NCI-H1417 treated with DMSO at 0.1 percent for 48 hours (cell line): ENCODE data around the gene PROCA1.
"Not testable (repeated sequence)": the region's sequence is repeated elsewhere in the genome, so short reads cannot be mapped to it uniquely, and the experiment has no call there.

Experiments used
- DNase-seq: peaks from one replicate; lab custom pipeline; 2025; lab: John Stamatoyannopoulos, UW

Gene PROCA1

DNA sequence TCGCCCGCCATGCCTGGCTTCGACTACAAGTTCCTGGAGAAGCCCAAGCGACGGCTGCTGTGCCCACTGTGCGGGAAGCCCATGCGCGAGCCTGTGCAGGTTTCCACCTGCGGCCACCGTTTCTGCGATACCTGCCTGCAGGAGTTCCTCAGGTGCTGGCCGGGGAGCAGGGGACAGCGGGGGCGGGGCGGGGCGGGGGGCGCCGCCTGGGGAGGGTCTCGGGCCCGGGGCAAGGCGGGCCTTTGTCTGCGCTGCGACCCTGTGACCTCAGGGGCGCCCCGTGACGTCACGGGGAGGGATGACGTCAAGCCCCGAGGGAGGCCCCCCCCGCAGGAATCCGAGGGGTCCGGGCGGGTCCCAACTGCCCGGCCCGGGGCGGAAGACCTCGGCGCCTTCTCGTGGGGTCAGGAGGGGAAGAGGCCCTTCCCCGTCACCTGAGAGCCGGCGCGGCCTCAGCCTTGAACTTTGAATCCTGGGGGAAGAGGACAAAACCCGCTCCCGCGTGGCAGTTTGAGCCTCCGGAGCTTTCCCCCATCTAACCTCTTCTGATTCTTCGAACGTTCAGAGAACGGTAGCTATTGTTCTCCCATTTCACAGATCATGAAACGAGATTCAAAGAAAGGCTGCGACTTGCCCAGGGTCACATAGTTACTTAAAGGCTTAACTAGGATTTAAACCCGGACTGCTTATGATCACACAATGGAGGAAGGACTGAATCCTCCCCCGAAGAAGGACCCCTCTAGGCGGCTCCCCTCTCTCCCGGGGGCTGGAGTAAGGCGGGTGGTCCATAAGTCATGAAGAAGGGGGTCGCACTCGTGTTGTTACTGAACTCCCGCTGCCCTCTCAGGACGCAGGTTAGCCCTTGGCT, 32.6 kb upstream of the PROCA1 start:
- no peak for DNase-seq

DNA sequence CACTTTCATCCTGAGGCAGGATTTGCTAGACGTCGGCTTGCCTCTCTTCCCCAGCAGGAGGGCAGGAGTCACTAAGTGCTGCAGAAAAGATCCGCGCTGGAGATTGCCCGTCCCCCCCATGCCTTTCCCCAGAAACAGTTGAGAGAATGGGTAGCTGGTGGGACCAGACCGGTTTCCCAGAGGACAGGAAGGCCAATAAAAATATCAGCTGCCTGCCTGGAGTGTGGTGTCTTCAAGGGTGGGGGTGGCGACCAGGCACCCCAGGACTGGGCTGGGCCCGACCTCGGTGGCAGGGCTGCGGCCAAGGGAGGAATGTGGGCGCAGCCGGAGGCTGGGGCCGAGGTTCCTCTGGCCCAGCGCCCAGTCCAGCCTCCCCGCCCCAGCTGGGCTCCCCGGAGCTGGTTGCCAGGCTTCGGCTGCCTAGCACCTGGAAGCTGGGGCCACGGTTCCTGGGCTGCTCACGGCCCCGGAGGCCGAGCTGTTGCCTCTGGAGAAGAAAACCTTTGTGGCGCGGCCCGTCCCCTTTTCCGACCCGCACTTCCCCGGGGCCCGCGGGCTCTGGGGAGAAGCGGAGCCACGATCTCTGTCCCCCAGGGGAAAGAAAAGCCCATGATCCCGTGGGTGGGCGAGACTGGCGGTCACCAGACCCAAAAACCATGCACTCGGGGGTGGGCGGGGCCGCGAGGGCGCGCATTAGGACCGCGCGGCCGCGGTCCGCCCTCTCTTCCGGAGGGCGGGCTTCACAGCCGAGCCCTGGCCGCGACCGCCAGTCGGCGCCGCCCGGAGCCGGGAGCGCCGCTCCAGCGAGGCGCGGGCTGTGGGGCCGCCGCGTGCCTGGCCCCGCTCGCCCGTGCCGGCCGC, 31.8 kb upstream of the PROCA1 start, which contains the start of gene TRAF4:
TSS of gene TRAF4 (plus strand) at position 769 of the 861 bp plus-strand sequence. CDS start 102 bp downstream, outside the sequence.
- DNase-seq: peak; percentile 39

DNA sequence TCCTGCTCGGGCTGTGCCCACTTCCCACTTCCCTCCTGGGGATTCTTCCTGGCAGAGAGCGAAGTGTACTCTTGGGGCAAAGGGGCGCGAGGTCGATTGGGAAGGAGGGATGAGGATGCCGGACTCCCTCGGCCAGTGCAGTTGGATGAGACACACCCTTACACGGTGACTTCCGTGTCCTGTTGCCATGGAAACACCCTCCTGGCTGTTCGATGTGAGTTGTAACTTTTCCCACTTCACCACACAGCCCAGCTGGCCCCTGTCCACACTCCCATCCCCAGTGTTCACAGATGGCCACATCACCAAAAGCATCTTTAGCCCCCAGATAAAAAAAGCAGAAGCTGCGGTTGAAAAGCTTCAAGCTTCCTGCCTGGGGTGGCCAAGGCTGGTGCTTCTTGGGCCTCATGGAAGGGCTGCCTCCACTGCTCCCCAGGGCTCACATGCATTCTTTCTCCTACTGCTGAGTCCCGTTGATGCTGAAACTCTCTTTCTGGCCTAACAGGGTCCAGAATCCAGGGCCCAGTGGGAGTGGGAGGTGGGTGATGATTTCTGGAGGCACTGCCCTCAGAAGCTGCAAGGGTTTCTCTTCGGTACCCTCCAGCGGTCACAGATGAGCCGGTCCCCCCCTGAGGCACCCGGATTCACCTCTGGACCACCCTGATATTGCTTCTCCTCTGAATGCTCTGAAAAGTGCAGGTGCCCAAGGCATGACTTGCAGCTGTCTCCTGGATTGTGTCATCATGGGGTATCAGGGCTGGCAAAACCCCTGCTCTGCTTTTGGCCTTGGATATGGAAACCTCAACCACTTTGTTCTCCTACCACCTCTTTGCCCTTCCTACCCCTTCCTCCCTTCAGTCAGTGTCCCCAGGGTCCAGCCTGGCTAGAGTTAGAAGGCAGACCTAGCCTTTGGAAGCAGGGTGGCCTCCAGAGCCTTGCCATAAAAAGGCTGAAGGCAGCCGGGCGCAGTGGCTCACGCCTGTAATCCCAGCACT, 30.0 kb upstream of the PROCA1 start:
- no peak for DNase-seq

DNA sequence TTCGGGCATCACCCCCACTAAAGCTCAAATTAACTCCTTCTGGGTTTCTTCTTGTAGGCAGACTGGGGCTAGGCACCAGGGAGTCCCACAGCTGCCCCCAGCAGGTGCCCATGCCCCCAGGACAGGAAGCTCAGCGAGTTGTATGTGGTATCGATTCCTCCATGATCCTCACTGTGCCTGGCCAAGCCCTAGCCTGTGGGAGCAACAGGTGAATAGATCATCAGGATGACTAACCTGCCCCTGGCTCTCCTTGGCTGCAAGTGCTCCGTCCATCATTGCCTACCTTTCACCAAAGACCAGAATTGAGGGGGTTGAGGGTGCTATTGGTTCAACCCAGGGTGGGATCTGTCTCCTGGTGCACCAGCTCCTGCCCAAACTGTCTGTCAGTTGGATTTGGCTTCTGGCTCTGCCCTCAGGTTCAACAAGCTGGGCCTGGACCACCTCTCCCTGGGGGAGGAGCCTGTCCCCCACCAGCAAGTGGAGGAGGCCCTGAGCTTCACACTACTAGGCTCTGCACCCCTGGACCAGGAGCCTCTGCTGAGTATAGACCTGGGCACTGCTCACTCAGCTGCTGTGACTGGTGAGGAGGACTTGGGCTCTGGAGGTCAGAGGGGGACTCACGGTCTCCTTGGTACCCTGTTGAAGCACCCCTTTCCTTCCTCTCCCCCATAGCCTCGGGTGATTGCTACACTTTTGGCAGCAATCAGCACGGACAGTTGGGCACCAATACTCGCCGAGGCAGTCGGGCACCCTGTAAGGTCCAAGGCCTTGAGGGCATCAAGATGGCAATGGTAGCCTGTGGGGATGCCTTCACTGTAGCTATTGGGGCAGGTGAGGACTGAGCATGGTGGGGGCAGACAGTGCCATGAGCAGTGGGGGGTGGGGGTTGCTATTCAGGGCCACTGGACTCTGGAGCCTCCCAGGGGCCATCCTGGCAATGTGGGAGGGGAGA, 29.0 kb upstream of the PROCA1 start:
- no peak for DNase-seq

DNA sequence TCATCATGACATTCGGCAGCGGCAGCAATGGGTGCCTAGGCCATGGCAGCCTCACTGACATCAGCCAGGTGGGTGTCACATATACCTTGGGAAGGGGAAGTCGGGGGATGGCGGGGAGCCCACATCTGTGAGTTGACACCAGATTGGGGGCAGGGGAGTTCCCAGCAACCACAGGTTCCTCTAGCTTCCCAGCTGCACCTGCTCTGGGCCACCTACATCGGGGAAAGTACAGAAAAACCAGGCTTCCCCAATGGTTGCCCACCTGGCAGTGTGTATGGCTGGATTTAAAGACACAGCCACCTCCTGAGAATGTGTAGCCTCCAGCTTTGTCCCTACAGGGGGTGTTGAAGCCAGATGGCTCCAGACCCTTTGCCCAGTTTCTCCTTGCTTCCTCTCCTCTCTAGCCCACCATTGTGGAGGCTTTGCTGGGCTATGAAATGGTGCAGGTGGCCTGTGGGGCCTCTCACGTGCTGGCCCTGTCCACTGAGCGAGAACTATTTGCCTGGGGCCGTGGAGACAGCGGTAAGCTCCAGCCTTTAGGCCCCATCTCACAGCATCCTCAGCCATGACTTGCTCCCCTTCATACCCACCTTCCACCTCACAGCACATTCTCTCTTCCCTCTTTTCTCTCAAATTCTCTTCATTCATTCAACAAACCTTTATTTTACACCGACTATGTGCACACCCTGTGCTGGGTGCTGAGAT, 27.1 kb upstream of the PROCA1 start:
- DNase-seq: no peak

DNA sequence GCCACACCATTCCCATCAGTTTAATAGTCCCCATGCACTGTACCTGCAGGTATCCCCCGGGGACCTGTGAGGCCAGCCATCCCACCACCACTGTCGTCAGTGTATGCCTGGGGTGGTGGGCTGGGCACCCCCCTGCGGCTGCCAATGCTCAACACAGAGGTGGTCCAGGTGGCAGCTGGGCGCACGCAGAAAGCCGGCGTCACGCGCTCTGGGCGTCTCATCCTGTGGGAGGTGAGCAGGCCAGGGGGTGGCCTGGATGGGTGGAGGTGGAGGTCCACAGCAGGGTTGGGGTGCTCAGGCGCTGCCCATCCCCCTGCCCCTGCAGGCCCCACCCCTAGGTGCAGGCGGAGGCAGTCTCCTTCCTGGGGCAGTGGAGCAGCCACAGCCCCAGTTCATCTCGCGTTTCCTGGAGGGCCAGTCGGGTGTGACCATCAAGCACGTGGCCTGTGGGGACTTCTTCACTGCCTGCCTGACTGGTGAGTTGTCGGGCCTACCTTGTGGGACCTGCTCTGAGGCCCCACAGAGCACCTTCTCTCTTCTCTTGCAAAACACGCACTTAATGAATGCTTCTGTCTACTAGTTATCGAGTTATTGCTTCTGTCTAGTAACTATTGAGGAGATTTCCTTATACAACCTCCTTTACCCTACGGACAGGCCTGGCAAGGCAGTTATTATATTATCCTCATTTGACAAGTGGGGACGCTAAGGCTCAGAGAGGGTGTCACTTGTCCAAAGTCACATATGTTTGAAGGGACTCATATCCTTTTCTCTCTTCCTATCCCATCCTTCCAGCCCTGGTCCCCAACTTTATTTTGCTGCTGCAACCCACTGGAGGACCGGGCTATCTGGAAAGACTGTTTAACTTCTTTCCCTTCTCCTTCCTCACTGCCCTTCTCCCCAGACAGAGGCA, 26.3 kb upstream of the PROCA1 start:
- no peak for DNase-seq

DNA sequence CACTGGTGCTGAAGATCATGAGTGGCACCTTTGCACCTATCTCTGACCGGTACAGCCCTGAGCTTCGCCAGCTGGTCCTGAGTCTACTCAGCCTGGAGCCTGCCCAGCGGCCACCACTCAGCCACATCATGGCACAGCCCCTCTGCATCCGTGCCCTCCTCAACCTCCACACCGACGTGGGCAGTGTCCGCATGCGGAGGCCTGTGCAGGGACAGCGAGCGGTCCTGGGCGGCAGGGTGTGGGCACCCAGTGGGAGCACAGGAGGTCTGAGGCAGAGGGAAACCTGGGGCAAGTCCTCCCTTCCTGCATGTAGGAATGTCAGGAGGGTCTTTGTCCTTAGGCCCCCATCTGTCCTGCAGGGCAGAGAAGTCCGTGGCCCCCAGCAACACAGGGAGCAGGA, 25.6 kb upstream of the PROCA1 start:
- DNase-seq: no peak

DNA sequence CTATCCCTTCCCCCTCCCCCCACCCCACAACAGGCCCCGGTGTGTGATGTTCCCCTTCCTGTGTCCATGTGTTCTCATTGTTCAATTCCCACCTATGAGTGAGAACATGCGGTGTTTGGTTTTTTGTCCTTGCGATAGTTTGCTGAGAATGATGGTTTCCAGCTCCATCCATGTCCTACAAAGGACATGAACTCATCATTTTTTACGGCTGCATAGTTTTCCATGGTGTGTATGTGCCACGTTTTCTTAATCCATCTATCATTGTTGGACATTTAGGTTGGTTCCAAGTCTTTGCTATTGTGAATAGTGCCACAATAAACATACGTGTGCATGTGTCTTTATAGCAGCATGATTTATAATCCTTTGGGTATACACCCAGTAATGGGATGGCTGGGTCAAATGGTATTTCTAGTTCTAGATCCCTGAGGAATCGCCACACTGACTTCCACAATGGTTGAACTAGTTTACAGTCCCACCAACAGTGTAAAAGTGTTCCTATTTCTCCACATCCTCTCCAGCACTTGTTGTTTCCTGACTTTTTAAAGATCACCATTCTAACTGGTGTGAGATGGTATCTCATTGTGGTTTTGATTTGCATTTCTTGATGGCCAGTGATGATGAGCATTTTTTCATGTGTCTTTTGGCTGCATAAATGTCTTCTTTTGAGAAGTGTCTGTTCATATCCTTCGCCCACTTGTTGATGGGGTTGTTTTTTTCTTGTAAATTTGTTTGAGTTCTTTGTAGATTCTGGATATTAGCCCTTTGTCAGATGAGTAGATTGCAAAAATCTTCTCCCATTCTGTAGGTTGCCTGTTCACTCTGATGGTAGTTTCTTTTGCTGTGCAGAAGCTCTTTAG, 24.5 kb upstream of the PROCA1 start:
- not testable (repeated sequence) for DNase-seq

DNA sequence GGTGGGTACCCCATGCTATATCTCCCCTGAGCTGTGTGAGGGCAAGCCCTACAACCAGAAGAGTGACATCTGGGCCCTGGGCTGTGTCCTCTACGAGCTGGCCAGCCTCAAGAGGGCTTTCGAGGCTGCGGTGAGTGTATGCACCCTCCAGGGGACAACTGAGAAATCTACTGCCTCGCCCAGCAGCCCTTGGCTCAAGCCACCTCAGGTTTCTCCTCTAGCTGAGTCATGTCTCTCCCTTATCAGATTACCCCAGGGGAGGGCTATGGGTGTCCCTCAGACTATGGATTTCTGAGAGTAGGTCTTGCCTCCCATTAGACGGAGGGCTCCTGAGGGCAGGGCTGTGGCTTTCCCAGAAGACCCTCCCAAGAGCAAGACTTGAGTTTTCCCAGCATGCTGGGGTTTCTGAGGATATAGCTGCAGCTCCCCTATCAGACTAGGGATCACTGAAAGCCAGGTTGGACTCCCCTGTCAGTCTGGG, 23.6 kb upstream of the PROCA1 start:
- DNase-seq: no peak

DNA sequence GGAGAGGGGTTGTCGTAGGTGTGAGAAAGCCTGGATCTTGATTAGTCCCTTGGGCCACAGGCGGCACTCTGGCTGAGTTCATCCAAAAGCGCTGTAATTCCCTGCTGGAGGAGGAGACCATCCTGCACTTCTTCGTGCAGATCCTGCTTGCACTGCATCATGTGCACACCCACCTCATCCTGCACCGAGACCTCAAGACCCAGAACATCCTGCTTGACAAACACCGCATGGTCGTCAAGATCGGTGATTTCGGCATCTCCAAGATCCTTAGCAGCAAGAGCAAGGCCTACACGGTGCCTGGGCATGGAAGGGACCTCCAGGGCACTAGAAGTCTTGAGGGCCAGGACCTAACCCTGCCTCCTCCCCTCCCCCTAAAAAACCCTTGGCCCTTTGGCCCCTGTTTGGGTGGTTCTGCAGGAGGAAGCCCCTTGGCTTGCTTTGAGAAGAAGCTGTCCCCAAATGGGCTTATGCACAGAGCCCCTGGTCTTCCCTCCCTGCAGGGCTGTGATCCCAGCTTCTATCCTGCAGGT, 23.1 kb upstream of the PROCA1 start:
- no peak for DNase-seq

DNA sequence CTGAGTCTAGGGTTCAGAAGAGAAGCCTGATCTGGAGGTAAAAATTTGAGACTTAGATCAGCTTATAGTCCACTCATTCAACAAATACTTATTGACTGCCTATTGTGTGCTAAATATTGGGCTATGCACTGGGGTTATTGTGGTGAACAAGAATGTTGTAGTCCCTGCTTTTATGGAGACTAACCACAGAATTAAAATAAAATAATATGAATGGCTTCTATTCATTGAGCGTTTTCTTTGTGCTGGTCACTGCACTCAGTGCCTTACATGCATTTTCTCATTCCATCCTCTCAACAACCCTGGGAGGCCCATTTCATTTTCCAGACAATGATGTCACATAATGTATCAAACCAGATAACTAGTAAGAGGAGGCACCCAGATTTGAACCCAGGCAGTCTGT, 21.7 kb upstream of the PROCA1 start:
- DNase-seq: no peak

DNA sequence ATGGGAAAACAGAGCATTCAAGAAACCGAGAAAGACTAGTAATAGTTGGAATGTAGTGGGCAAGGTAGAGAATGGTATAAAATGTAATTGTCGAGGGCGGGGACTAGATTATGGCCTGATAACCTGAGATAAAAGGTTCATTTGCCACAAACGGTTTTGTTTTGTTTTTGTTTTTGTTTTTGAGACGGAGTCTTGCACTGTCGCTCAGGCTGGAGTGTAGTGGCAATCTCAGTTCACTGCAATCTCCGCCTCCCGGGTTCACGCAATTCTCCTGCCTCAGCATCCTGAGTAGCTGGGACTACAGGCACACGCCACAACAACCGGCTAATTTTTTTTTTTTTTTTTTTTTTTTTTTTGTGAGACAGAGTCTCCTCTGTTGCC, 18.3 kb upstream of the PROCA1 start:
- DNase-seq: no peak

DNA sequence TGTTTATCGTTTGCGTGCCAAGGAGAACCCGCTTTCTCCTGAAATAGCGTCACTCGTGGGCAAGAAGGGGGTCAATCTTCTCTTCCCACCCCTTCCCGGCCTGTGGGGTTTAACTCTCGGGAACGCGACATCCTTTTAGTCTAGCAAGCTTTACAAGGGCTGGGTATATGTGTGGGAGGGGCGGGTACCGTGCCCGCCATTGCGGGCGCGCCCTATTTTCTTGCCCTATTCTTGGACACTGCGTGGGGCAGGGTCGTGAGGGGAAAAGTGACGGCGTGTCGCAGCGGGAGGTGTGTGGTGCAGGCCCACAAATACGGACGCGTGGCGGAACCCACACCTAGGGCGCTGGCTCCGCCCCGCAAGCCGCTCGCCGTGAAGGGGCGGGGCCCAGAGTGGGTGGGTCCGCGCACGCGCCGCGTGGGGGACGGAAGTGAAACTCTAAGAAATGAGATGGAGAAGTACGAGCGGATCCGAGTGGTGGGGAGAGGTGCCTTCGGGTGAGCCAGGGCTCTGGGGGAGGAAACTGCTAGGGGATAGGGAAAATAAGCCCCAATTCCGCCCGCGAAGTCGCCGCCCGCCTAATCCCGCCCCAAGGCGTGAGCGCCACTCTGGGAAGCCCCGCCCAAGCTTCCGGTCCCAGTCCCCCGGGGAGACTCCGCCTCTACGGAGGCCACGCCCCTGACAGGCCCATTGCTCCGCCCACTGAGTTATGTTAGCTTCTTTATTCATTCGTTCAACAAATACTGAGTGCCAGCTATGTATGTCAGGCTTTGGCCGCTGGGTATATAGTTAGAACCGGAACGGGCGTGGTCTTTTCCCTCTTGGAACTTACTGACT, 16.9 kb upstream of the PROCA1 start, which contains the start of gene NEK8:
TSS of gene NEK8 (plus strand) at position 425 of the 837 bp plus-strand sequence. CDS start at position 451, 26 bp downstream.
- peak; percentile 79 for DNase-seq

DNA sequence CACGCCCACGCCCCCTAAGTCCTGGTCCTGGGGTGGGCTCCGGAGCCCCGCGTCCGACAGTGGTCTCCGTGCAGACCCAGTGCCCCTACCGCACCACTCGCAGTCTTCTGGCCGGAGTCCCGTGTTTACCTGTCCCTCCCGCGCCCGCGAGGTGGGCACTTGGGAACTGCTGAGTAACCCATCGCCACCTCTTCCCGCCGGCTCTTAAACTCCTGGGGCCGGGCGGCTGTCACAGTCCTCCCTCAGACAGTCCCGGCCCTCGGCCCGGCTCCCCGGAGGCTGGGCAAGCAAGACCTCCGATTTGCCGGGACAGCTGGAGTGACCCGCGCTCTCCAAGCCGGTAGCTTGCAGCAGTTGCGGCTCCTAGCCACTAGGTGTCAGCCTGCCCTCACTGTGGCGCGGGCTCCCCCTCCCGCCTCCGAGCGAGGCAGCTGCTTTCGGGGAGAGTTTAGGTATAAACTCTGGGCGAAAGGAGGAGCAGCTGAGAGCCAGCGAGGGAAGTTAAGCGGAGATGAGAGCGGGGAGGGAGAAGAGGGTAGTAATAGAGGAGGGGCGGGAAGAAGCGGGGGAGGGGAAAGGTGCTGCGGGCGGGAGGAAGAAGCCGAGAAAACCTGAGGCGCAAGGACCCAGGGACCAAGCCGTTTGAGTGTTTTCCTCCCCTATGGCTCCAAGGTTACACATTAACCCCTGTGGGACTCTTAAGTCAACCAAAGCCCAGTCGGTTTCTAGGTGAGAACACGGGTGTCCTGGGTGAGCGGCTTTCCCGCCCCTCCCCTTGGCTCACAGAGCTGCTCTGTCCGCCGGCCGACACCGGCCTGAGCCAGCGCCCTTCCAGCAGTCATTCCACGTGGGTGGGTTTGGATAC, 15.2 kb upstream of the PROCA1 start:
- peak; percentile 70 for DNase-seq

DNA sequence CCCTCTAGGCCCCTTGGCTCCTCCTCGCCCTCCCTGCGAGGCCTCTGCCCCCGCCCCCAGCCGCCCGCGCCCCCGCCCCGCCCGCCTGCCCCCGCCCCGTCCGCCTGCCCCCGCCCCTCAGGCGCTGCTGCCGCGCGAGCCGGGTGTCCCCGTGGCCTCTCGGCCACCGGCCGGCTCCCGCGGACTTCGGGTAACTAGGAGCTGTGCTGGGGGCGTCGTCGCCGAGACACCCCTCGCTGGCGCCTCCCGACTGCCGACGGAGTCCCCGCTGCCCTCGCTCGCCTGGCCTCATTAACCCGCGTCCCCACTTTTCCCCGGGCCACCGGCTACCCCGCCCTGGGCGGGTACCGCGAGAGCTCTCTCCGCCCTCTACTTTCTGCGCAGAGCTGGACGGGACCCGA, 14.5 kb upstream of the PROCA1 start, which contains the start of gene TLCD1:
TSS of gene TLCD1 (minus strand) at position 8 of the 401 bp plus-strand sequence. CDS start 136 bp downstream, outside the sequence.
- DNase-seq: no peak
